C4-2B (cell line): ENCODE data around the gene CSMD2.

ENCODE experiments used
- H3K27ac ChIP-seq: fragments of 450-650 bp; 2 replicates; pipeline ENCODE4 v1.5.1; 2017
- CTCF ChIP-seq: fragments of 450-650 bp; conservative IDR thresholded peaks from 2 replicates; pipeline ENCODE4 v1.5.1; 2017; ENCODE audit warnings: mild to moderate bottlenecking
- ZFX ChIP-seq: fragments of 450-650 bp; IDR thresholded peaks from 2 replicates; pipeline ENCODE4 v1.6.1; 2017

Gene CSMD2

GRCh38 chr1:34078383-34078782 is 86.6 kb downstream of the CSMD2 start:
- H3K27ac ChIP-seq: no peak overlapping the region
- TF ChIP-seq CTCF (no peak), ZFX (no peak)

GRCh38 chr1:34075576-34075975 is 89.5 kb downstream of the CSMD2 start:
- TF ChIP-seq ZFX: no peak
- no peak for TF ChIP-seq CTCF
- H3K27ac ChIP-seq: no peak overlapping the region

- H3K27ac ChIP-seq: no peak overlapping the region
- no peak for TF ChIP-seq CTCF
- TF ChIP-seq ZFX: no peak
These were observed 91.9 kb downstream of the CSMD2 start for GRCh38 chr1:34073028-34073695.

- no peak for TF ChIP-seq ZFX
- TF ChIP-seq CTCF: no peak
- H3K27ac ChIP-seq: no peak overlapping the region
These were observed 94.7 kb downstream of the CSMD2 start for GRCh38 chr1:34070201-34070836.

GRCh38 chr1:34066981-34067603 is 97.9 kb downstream of the CSMD2 start:
- TF ChIP-seq CTCF (no peak), ZFX (no peak)
- no peak overlapping the region for H3K27ac ChIP-seq

GRCh38 chr1:34066166-34066565 is 98.9 kb downstream of the CSMD2 start:
- no peak overlapping the region for H3K27ac ChIP-seq
- TF ChIP-seq ZFX (no peak), CTCF (no peak)

GRCh38 chr1:34065498-34065897 is 99.5 kb downstream of the CSMD2 start:
- no peak overlapping the region for H3K27ac ChIP-seq
- TF ChIP-seq ZFX: no peak
